ENCODE results near the gene HMCN1.

The HMCN1 gene

DNA sequence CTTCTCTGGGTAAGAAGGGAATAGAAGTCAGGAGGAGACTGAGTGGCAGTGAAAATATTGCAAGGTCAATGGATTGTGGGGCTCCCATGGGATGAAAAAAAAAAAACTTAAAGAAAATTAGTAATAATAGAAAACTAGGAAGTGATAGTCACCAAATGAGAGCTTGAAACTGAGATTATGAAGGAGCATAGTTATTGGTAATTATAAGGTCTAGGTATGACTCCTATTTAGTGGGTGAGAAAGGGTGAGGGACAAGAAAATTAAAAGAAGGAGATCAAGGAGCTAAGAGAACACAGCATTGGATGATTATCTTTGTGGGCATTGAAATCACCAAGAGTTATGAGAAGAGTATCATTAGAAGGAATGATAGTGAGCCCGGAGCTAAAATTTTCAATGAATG is 339.5 kb downstream of the HMCN1 start:
- ATAC-seq (no peak), DNase-seq (no peak)
- Mint-ChIP-seq H3K4me3 (no peak overlapping the region), H3K36me3 (ENCODE audit: low read depth) (no peaks in the 10 kb centered on the region), H3K4me1 (no peaks in the 10 kb centered on the region), H3K9me3 (no peaks in the 10 kb centered on the region), H3K27ac (no peak overlapping the region), H3K27me3 (peaks cover 2% of the 10 kb centered on the region)

- no peaks in the 10 kb centered on the region for H3K36me3 Mint-ChIP-seq (ENCODE audit: low read depth)
- H3K4me1 Mint-ChIP-seq = no peaks in the 10 kb centered on the region
- ATAC-seq = no peak
- H3K27ac Mint-ChIP-seq = no peak overlapping the region
- no peak for DNase-seq
- no peaks in the 10 kb centered on the region for H3K27me3 Mint-ChIP-seq
- no peaks in the 10 kb centered on the region for H3K9me3 Mint-ChIP-seq
- no peak overlapping the region for H3K4me3 Mint-ChIP-seq
Measured at GRCh38 chr1:186076006-186076405, 341.8 kb downstream of the HMCN1 start.

- H3K27me3 Mint-ChIP-seq = no peaks in the 10 kb centered on the region
- DNase-seq (no peak), ATAC-seq (peak; percentile 36)
- no peaks in the 10 kb centered on the region for H3K36me3 Mint-ChIP-seq (ENCODE audit: low read depth)
- H3K4me1 Mint-ChIP-seq = peaks cover 3% of the 10 kb centered on the region
- H3K9me3 Mint-ChIP-seq = no peaks in the 10 kb centered on the region
- H3K4me3 Mint-ChIP-seq = no peak overlapping the region
- H3K27ac Mint-ChIP-seq = no peak overlapping the region
Measured at GRCh38 chr1:186078245-186078644, 344.1 kb downstream of the HMCN1 start.

GRCh38 chr1:186079084-186079684 is 345.0 kb downstream of the HMCN1 start:
- ATAC-seq (no peak), DNase-seq (no peak)
- Mint-ChIP-seq H3K27ac (no peak overlapping the region), H3K4me3 (no peak overlapping the region), H3K9me3 (no peaks in the 10 kb centered on the region), H3K27me3 (no peaks in the 10 kb centered on the region), H3K36me3 (ENCODE audit: low read depth) (no peaks in the 10 kb centered on the region), H3K4me1 (peaks cover 3% of the 10 kb centered on the region)

DNA sequence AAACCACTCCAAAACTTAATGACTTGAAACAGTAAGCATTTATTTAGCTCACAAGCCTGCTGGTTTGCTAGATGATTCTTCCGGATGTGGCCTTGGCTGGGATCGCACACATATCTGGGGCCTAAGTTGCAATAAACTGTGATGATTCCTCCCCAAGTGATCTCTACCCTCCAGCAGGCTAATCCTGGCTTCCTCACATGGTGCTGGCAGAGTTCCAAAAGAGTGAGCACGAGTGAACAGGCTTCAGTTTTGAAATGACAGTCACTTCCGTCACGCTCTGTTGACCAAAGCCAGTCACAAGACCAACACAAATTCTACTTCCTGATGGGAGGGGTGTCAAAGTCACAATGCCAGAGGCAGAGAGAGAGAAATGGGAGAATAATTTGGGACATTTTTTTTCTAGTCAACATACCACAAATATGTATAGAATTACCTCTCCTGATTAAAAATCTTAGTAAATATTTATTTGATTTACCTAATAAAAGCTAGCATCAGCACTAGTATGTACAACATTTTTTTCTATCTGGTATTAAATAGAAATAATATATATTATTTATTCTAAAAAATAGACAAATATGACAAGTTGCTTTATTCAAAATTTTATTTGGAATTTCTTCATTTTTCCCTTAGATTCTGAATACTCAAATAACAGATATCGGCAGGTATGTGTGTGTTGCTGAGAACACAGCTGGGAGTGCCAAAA is 348.2 kb downstream of the HMCN1 start:
- Mint-ChIP-seq H3K4me3 (no peak overlapping the region), H3K4me1 (peaks cover 3% of the 10 kb centered on the region), H3K36me3 (ENCODE audit: low read depth) (no peaks in the 10 kb centered on the region), H3K27me3 (no peaks in the 10 kb centered on the region), H3K27ac (no peak overlapping the region), H3K9me3 (no peaks in the 10 kb centered on the region)
- ATAC-seq (no peak), DNase-seq (peak; percentile 13)

GRCh38 chr1:186086583-186086982 is 352.4 kb downstream of the HMCN1 start:
- Mint-ChIP-seq H3K4me3 (no peak overlapping the region), H3K9me3 (no peaks in the 10 kb centered on the region), H3K27ac (no peak overlapping the region), H3K4me1 (peaks cover 3% of the 10 kb centered on the region), H3K27me3 (no peaks in the 10 kb centered on the region), H3K36me3 (ENCODE audit: low read depth) (no peaks in the 10 kb centered on the region)
- DNase-seq (no peak), ATAC-seq (no peak)

GRCh38 chr1:186089940-186090339 is 355.7 kb downstream of the HMCN1 start:
- Mint-ChIP-seq H3K4me3 (no peak overlapping the region), H3K9me3 (no peaks in the 10 kb centered on the region), H3K36me3 (ENCODE audit: low read depth) (no peaks in the 10 kb centered on the region), H3K27me3 (no peaks in the 10 kb centered on the region), H3K4me1 (no peaks in the 10 kb centered on the region), H3K27ac (no peak overlapping the region)
- DNase-seq (no peak), ATAC-seq (no peak)

GRCh38 chr1:186091222-186091720 is 357.1 kb downstream of the HMCN1 start:
- Mint-ChIP-seq H3K27ac (no peak overlapping the region), H3K4me3 (no peak overlapping the region), H3K36me3 (ENCODE audit: low read depth) (no peaks in the 10 kb centered on the region), H3K9me3 (no peaks in the 10 kb centered on the region), H3K27me3 (no peaks in the 10 kb centered on the region), H3K4me1 (no peaks in the 10 kb centered on the region)
- no peak for ATAC-seq
- DNase-seq = no peak

GRCh38 chr1:186093437-186093836 is 359.2 kb downstream of the HMCN1 start:
- no peak for DNase-seq
- H3K27me3 Mint-ChIP-seq = no peaks in the 10 kb centered on the region
- no peak overlapping the region for H3K4me3 Mint-ChIP-seq
- no peaks in the 10 kb centered on the region for H3K9me3 Mint-ChIP-seq
- no peak for ATAC-seq
- H3K36me3 Mint-ChIP-seq (ENCODE audit: low read depth) = no peaks in the 10 kb centered on the region
- no peaks in the 10 kb centered on the region for H3K4me1 Mint-ChIP-seq
- no peak overlapping the region for H3K27ac Mint-ChIP-seq

- no peaks in the 10 kb centered on the region for H3K9me3 Mint-ChIP-seq
Measured at GRCh38 chr1:186094172-186094571, 360.0 kb downstream of the HMCN1 start.

GRCh38 chr1:186099336-186100104 is 365.3 kb downstream of the HMCN1 start:
- H3K36me3 Mint-ChIP-seq (ENCODE audit: low read depth) = no peaks in the 10 kb centered on the region
- no peaks in the 10 kb centered on the region for H3K27me3 Mint-ChIP-seq
- H3K9me3 Mint-ChIP-seq = no peaks in the 10 kb centered on the region
- no peak overlapping the region for H3K4me3 Mint-ChIP-seq
- DNase-seq = no peak
- ATAC-seq = no peak
- H3K27ac Mint-ChIP-seq = no peak overlapping the region
- H3K4me1 Mint-ChIP-seq = no peaks in the 10 kb centered on the region

More at GRCh38 chr1:186094172-186094571, 360.0 kb downstream of the HMCN1 start:
- no peak overlapping the region for H3K27ac Mint-ChIP-seq
- no peaks in the 10 kb centered on the region for H3K4me1 Mint-ChIP-seq
- DNase-seq (no peak), ATAC-seq (no peak)
- H3K27me3 Mint-ChIP-seq = no peaks in the 10 kb centered on the region
- H3K4me3 Mint-ChIP-seq = no peak overlapping the region
- H3K36me3 Mint-ChIP-seq (ENCODE audit: low read depth) = no peaks in the 10 kb centered on the region

DNA sequence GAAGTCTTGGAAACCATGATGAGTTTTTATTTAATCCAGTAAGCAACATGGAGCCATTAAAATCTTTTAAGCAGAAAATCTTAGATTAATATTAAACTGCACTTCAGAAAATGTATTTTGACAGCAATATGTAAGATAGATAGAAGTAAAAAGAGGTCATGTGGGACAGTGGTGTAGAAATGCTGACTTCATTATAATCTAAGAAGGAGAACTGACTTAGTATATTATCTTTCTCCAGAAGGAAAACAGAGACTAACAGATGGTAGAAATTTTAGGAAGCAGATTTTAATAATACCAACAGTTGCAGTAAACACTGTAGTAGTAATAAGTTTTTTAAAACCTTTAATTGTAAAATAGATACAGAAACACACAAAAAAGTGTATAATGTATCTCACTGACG is 367.9 kb downstream of the HMCN1 start:
- Mint-ChIP-seq H3K36me3 (ENCODE audit: low read depth) (no peaks in the 10 kb centered on the region), H3K4me1 (no peaks in the 10 kb centered on the region), H3K27me3 (no peaks in the 10 kb centered on the region), H3K9me3 (no peaks in the 10 kb centered on the region), H3K4me3 (no peak overlapping the region), H3K27ac (no peak overlapping the region)
- DNase-seq = no peak
- ATAC-seq = no peak

GRCh38 chr1:186102547-186103148 is 368.5 kb downstream of the HMCN1 start:
- DNase-seq (no peak), ATAC-seq (no peak)
- H3K36me3 Mint-ChIP-seq (ENCODE audit: low read depth) = no peaks in the 10 kb centered on the region
- peaks cover 2% of the 10 kb centered on the region for H3K27me3 Mint-ChIP-seq
- no peaks in the 10 kb centered on the region for H3K9me3 Mint-ChIP-seq
- no peaks in the 10 kb centered on the region for H3K4me1 Mint-ChIP-seq
- H3K27ac Mint-ChIP-seq = no peak overlapping the region
- H3K4me3 Mint-ChIP-seq = no peak overlapping the region

GRCh38 chr1:186104459-186104858 is 370.3 kb downstream of the HMCN1 start:
- no peak for ATAC-seq
- no peaks in the 10 kb centered on the region for H3K9me3 Mint-ChIP-seq

More at GRCh38 chr1:186104459-186104858, 370.3 kb downstream of the HMCN1 start:
- H3K36me3 Mint-ChIP-seq (ENCODE audit: low read depth) = no peaks in the 10 kb centered on the region
- H3K4me3 Mint-ChIP-seq = no peak overlapping the region
- no peaks in the 10 kb centered on the region for H3K4me1 Mint-ChIP-seq
- no peak for DNase-seq
- H3K27me3 Mint-ChIP-seq = peaks cover 3% of the 10 kb centered on the region
- no peak overlapping the region for H3K27ac Mint-ChIP-seq
